HK-2 (cell line): ENCODE measurements around the gene OSBPL10.

Source experiments
- DNase-seq: peaks from one replicate; pipeline ENCODE4 v3.0.0-alpha.2; 2018; ENCODE audit not compliant: unreplicated experiment

The OSBPL10 gene

DNA sequence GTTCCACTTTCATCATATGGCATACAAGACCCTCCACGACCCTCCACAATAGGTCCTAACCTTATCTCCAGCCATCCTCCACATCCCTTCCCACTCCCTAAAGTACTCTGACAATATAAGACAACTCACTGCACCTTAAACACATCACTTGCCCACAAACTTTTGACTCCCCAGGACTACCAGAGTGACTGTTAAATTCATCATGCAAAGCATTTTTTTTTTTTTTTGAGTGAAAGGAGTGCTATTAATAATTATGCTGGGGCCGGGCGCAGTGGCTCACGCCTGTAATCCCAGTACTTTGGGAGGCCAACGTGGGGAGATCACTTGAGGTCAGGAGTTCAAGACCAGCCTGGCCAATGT is 55.8 kb downstream of the OSBPL10 start:
- DNase-seq, result no peak

DNA sequence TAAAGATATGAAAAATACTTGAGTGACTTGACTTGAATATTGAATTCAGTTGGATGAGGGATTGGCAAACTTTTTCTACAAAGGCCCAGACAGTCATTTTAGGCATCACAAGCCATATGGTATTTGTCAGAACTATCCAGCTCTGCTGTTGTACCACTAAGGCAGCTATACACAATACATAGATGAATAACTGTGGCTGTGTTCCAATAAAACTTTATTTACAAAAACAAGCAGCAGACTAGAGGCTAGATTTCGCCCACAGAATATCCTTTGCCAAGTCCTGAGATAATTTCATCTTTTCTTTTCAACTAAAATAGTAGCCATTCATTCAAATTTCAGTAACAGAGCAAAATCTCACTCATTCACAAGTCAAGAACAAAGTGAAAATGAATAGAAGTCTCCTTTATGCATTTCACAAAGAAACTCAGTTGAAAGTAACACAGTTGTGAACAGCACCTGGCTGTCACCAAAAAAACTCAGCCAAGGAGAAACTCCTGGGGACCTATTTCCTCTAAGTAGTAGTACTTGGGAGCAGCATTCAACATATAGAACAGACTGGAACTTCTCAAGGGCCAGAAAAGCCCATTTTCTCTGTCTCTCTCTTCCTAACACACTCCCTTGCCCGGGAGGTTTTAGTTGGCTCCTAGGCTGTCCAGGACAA is 56.3 kb downstream of the OSBPL10 start:
- DNase-seq, result no peak

- no peak for DNase-seq
These were observed 58.1 kb downstream of the OSBPL10 start for GRCh38 chr3:31922962-31923361.

GRCh38 chr3:31921837-31922236 is 59.2 kb downstream of the OSBPL10 start:
- DNase-seq, result no peak

GRCh38 chr3:31920310-31920709 is 60.8 kb downstream of the OSBPL10 start:
- no peak for DNase-seq

DNA sequence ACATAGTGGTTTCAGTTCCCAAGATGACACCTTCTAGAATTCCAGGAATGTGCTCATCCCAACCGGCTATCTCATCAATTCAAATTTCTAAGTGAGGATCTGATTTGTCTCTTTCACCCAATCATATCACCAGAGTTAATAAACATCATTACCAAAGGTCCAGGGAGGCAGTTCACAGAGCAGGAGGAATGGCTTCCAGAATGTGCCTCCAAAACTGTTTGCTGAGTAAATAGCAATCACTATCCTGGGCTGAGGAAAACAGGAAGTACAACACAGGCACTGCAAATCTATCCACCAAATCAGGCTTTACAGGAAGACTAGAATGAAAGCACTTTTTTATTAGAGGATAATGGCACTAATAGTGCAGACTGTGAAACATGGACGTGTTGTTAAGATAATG is 61.5 kb downstream of the OSBPL10 start:
- no peak for DNase-seq

- DNase-seq, result no peak
These were observed 62.6 kb downstream of the OSBPL10 start for GRCh38 chr3:31918179-31919150.

DNA sequence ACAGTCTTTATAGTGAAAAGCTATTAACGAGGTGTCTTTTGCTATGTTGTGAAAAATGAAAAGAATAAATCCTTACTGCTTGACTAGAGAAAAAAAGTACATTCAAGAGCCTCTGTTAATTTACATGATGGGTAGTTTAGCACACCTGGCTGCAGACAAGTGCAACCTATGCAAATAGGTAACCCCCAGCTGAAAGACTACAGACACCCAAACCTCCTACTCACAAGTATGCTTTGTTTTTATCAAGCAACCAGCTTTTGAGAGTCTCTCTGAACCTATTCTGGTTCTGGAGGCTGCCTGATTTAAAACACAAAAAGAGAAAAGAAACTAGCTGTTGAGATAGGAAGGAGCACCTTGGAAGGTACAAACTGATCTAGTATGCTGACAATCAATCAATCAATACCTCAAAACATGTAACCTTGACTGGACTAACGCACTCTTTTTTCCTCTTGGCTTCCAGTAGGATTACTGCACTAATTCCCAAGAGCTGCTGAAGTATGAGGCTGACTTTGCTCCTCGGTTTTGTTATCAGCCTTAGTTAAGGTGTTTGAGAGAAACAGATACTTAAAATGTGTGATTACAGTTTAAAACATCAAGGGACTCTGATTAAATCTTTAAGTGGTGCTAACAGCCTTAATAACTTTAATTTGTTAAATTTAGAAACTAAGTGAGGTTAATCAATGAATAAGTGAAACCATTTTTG is 63.6 kb downstream of the OSBPL10 start:
- no peak for DNase-seq

- DNase-seq, result no peak
These were observed 69.4 kb downstream of the OSBPL10 start for GRCh38 chr3:31911643-31912042.

DNA sequence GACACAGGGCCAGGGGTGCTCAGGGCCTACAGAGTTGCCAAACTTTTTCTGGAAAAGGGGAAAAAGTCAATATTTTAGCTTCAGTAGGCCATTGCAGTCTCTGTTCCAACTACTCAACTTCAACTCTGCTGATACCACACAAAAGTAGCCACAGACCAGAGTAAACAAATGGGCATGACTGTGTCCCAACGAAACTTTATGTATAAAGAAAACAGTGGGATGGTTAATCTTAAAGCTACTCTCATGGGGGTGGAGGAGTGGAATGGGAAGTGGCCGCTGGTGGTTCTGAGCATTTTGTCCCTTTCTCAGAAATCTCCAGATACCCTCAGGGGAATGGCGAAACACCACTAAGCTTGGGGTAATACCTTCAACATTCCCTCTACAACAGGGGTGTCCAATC is 69.9 kb downstream of the OSBPL10 start:
- DNase-seq, result no peak

DNA sequence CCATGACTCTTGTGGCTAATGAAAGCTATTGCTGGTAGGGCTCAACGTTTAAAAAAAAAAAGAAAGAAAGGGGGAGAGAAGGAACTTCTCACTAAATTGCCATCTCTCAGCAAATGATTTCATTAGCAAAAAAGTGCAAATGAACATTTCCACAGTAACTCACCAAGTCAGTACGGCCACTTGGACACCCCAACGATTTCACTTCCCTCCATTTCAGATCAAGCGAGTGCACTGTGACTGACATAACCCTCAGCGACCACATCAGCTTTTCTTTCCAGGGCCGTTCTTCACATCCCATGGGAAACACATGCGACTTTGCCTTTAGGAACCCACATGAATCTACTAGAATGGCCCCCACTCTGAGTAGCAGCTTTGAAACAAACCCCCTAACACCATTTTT is 71.6 kb downstream of the OSBPL10 start:
- no peak for DNase-seq

DNA sequence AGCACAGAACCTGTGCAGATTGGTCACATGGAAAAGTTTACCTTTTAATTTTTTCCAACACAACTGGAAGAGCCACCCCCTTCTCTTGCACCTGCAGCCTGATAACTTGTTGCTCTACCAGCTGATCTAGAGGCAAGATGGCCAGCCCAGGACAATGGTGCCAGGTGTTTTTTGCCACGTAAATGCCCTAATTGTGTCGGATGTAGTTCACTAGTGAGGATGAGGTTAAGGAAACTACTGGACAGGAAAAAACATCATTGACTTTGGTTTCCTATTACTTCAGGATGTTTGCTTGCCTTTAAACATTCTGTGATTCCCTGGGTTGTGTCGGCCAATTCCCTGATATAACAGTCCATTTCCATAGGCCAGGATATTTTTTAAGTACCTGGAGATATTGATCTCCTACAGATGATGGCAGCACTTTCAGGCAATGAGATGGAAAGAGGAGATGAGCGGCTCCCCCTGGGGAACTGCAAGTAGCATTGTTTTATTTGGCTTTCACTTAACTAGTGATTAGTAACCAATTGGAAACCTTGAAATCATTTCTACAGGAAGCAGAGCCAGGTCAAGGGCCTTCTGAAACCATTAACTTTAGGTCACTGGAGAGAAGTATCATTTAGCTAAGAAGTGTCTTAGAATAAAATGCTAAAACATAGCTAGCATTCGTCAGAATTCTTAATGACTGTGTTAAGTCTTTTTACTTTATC is 72.5 kb downstream of the OSBPL10 start:
- peak; percentile 7 for DNase-seq

DNA sequence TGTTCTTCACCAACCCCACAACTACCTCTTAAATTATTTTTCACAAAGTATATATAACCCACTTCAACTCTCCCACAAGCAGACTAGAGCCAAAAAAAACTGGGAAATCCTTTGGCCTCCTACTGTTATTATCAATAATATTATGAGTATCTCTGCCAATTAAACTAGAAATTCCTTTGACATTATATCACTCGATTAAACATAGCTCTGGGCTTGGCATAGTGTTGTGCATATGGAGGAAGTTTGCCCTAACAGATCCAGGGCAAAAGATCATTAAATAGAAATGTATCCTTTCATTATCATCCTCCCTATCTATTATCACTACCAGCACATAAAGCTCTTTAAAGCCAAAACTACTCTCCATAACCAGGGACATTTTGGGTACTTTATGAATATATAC is 74.9 kb downstream of the OSBPL10 start:
- DNase-seq, result no peak

- DNase-seq, result no peak
These were observed 77.2 kb downstream of the OSBPL10 start for GRCh38 chr3:31903686-31904431.

- no peak for DNase-seq
These were observed 80.5 kb downstream of the OSBPL10 start for GRCh38 chr3:31900583-31900982.

DNA sequence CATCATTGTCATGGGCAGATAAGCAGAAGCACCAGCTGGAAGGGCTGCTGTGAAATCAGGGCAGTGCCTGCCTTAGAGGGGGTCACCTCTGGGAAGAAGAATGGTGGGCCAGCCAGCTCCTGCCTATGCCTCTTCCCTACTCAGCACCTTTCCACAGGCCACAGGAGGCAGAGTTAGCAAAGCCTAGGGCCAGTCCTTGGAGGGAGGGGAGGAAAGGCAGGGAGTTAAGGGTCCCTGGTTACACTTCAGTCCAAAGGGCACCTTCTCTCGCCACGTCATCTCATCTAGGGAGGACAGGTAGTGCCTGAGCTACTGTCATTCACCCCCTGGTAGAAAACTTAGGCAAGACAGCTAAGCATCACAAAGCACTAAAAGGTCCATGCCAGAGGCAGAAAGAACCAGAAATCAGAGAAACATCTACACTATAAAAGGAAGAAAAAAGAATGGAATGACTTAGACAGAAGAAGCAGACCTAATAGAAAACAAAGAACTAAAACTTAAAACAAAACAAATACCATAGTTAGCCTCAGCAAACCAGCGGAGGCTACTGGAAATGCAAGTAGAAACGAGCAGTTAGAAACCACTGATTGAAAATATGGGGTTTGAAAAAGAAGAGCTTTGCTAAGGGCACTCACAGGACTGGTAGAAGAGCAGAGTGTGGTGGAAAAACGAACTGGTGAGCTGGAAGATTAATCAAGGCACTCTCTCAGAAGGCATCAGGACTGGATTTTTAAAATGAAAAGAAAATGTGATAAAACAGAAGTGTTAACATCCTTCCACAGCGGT is 84.2 kb downstream of the OSBPL10 start:
- no peak for DNase-seq

- no peak for DNase-seq
These were observed 85.0 kb downstream of the OSBPL10 start for GRCh38 chr3:31896026-31896425.

DNA sequence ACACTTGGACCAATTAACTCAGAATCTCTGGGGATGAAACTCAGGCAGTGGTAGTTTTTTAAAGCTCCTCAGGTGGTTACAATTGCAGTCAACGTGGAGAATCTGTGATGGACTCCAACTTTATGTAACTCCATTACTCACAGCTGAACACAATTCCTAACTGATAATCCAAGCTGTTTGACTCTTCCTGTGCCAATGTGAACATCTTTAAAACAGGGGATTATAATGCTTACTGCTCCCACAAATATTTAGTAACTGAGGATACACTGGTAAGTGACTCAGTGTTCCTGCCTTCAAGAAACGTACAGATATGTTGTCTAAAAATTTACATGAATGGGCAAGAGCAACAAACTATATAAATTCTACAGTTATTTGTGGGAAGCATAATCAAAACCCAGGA is 85.6 kb downstream of the OSBPL10 start:
- DNase-seq, result no peak

DNA sequence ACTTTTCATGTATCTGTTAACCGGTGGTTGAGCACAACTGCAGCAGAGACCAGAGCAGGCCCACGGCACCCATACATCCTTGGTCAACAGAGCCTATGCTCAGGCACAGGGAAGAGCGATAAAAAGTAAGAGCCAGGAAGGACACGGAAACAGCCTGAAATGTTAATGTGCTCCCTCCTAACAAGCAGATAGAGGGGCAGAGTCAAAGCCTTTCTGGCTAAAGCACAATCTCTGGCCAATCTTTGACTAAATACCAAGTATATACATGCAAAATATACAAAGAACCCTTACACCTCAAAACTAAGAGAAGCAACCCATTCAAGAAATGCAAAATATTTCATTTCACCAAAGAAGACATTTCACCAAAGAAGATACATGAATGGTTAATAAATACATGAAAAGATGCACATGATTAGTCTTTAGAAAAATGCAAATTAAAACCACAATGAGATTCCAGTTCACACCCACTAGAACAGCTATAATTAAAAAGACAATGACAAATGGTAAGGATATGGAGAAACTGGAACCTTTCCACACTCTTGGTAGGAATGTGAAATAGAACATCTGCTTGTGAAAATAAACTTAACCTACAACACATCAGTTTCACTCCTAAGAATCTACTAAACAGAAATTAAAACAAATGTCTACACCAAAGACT is 88.0 kb downstream of the OSBPL10 start:
- no peak for DNase-seq

DNA sequence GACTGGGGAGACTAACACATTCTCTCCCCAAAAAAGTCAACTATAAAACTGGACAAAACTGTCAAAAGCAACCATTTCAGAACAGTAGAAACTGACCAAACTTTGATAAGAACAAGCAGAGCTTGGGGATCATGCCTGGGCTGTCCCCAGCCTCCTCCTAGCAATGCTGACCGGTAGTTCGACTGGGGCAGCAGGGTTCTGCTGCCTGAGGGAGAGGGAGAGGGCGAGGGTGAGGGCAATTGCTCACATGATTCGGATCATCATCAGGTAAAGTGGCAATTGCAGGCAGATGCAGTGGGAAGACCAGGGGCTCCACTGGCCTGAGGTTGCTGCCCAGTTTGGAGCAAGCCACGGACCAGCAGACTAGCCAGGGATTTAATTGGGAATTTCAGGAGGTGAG is 88.6 kb downstream of the OSBPL10 start:
- no peak for DNase-seq
